ENCODE results near the gene MST1. TPM values are rescaled to one million over a fixed set of nuclear protein-coding genes. Genes with fewer than 3 reads are reported as not detected.

Gene MST1
- total RNA-seq, 1 experiment from 2014 or later = 1.7 TPM

DNA sequence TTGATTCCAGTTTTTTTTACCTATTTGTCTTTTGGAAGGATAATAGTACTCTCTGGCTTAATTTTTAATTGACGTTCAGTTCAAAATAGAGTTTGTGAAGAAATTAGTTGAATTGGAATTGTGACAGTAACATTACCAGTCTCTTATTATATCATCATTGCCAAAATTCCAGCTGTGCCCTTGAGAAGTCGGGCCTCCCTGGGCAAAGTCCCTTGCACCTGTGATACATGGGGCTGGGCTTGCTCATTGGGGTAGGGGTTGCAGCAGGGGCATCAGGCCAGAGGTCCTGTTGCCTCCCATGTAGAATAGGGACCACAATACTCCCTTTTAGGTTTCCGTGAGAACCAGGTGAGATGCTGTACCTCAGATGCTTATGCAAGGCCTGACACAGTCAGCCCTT lies 43.0 kb downstream of the MST1 start:
- no peak overlapping the region for H2AFZ ChIP-seq (ENCODE audit: low read length)
- no peaks in the 10 kb centered on the region for H3K79me2 ChIP-seq (ENCODE audit: low read length)
- H3K9ac ChIP-seq (ENCODE audit: low read length) = no peak overlapping the region
- BruUV-seq (replicated peaks) = no TSS peak
- no peaks in the 10 kb centered on the region for H3F3A ChIP-seq (ENCODE audit: low read length, unreplicated experiment)
- ATAC-seq = no peak
- intact Hi-C loops (cut with micrococcal nuclease) = no loop called here
- ChIA-PET CTCF (no interaction called here), POLR2A (ENCODE audit: unreplicated experiment) (no interaction called here)
- no peaks in the 10 kb centered on the region for H3K27me3 ChIP-seq (ENCODE audit: low read length)
- no peak overlapping the region for H3K4me2 ChIP-seq (ENCODE audit: low read length)
- H3K4me3 ChIP-seq (ENCODE audit: low read length) = no peak overlapping the region
- H3K36me3 ChIP-seq (ENCODE audit: low read depth, low read length) = no peaks in the 10 kb centered on the region
- no peaks in the 10 kb centered on the region for H3K9me3 ChIP-seq (ENCODE audit: low read length)
- H3K4me1 ChIP-seq (ENCODE audit: insufficient read depth, low read length) = peaks cover 5% of the 10 kb centered on the region; the same call in 1 of the 2 replicates
- no peak overlapping the region for H3K27ac ChIP-seq (ENCODE audit: low read length)
- no peaks in the 10 kb centered on the region for H3K9me2 ChIP-seq (replicated peaks; ENCODE audit: low read length)
- TF ChIP-seq EZH2 (IDR thresholded peaks at IDR 0.05; ENCODE audit: low read length, unreplicated experiment) (no peak), EZH2phosphoT487 (IDR thresholded peaks at IDR 0.05; ENCODE audit: borderline replicate concordance, low read length) (no peak)
- TF ChIP-seq, protein P1, sequence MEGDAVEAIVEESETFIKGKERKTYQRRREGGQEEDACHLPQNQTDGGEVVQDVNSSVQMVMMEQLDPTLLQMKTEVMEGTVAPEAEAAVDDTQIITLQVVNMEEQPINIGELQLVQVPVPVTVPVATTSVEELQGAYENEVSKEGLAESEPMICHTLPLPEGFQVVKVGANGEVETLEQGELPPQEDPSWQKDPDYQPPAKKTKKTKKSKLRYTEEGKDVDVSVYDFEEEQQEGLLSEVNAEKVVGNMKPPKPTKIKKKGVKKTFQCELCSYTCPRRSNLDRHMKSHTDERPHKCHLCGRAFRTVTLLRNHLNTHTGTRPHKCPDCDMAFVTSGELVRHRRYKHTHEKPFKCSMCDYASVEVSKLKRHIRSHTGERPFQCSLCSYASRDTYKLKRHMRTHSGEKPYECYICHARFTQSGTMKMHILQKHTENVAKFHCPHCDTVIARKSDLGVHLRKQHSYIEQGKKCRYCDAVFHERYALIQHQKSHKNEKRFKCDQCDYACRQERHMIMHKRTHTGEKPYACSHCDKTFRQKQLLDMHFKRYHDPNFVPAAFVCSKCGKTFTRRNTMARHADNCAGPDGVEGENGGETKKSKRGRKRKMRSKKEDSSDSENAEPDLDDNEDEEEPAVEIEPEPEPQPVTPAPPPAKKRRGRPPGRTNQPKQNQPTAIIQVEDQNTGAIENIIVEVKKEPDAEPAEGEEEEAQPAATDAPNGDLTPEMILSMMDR (conservative IDR thresholded peaks at IDR 0.05; ENCODE audit: low read depth, low read length) = no peak
- H4K20me1 ChIP-seq (ENCODE audit: low read length) = no peaks in the 10 kb centered on the region
- no peak for DNase-seq

DNA sequence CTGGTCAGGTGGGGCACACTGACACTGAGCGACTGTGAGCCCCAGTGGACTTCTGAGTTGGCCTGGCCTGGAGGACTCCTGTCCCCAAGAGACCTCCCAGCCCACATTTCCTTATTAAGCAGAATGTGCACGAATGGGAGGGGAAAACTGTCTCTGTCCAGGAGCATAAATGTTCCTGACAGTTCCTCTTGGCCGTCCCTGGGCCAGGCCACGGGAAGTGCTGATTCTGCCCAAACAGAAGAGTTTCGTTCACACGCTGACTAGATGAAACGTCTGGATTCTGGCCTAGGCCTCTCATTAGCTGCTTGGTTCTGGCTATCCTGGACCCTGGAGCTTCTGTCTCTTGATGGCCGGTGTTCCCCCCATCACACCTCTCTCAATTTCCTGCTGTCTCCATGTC lies 44.6 kb downstream of the MST1 start:
- Histone ChIP-seq H3K36me3 (ENCODE audit: low read depth, low read length) (no peaks in the 10 kb centered on the region), H3K4me1 (ENCODE audit: insufficient read depth, low read length) (peaks cover 5% of the 10 kb centered on the region; the same call in 1 of the 2 replicates), H3K9ac (ENCODE audit: low read length) (no peak overlapping the region), H4K20me1 (ENCODE audit: low read length) (no peaks in the 10 kb centered on the region), H3K9me3 (ENCODE audit: low read length) (no peaks in the 10 kb centered on the region), H2AFZ (ENCODE audit: low read length) (no peak overlapping the region), H3K27ac (ENCODE audit: low read length) (no peak overlapping the region), H3F3A (ENCODE audit: low read length, unreplicated experiment) (no peaks in the 10 kb centered on the region), H3K4me2 (ENCODE audit: low read length) (no peak overlapping the region), H3K4me3 (ENCODE audit: low read length) (no peak overlapping the region), H3K27me3 (ENCODE audit: low read length) (no peaks in the 10 kb centered on the region), H3K79me2 (ENCODE audit: low read length) (no peaks in the 10 kb centered on the region), H3K9me2 (replicated peaks; ENCODE audit: low read length) (no peaks in the 10 kb centered on the region)
- POLR2A ChIA-PET (ENCODE audit: unreplicated experiment) = no interaction called here
- DNase-seq (no peak), ATAC-seq (no peak)
- TF ChIP-seq, protein P1 (conservative IDR thresholded peaks at IDR 0.05; ENCODE audit: low read depth, low read length) = no peak
- CTCF ChIA-PET = no interaction called here
- no TSS peak for BruUV-seq (replicated peaks)
- intact Hi-C loops (cut with micrococcal nuclease) = no loop called here

DNA sequence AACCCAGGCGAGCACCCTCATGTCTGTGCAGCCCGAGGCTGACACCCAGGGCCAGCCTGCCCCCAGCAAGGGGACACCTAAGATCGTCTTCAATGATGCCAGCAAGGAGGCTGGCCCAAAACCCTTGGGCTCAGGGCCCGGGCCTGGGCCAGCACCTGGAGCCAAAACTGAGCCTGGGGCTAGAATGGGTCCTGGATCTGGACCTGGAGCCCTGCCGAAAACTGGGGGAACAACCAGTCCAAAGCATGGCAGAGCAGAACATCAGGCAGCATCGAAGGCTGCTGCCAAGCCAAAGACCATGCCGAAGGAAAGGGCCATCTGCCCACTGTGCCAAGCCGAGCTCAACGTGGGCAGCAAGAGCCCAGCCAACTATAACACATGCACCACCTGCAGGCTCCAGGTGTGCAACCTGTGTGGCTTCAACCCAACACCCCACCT lies 46.5 kb downstream of the MST1 start:
- no peak overlapping the region for H3K9ac ChIP-seq (ENCODE audit: low read length)
- H3F3A ChIP-seq (ENCODE audit: low read length, unreplicated experiment) = no peaks in the 10 kb centered on the region
- peaks cover 10% of the 10 kb centered on the region for H3K4me1 ChIP-seq (ENCODE audit: insufficient read depth, low read length)
- no peak overlapping the region for H3K4me2 ChIP-seq (ENCODE audit: low read length)
- H3K27ac ChIP-seq (ENCODE audit: low read length) = no peak overlapping the region
- H4K20me1 ChIP-seq (ENCODE audit: low read length) = no peaks in the 10 kb centered on the region
- no peaks in the 10 kb centered on the region for H3K9me3 ChIP-seq (ENCODE audit: low read length)
- H3K36me3 ChIP-seq (ENCODE audit: low read depth, low read length) = no peaks in the 10 kb centered on the region
- H2AFZ ChIP-seq (ENCODE audit: low read length) = no peak overlapping the region
- no peaks in the 10 kb centered on the region for H3K9me2 ChIP-seq (replicated peaks; ENCODE audit: low read length)
- ChIA-PET POLR2A (ENCODE audit: unreplicated experiment) (no interaction called here), CTCF (no interaction called here)
- ATAC-seq (no peak), DNase-seq (no peak)
- TF ChIP-seq EZH2 (IDR thresholded peaks at IDR 0.05; ENCODE audit: low read length, unreplicated experiment) = no peak
- TF ChIP-seq, protein P1 (conservative IDR thresholded peaks at IDR 0.05; ENCODE audit: low read depth, low read length) = no peak
- TF ChIP-seq EZH2phosphoT487 (IDR thresholded peaks at IDR 0.05; ENCODE audit: borderline replicate concordance, low read length) = no peak
- no peaks in the 10 kb centered on the region for H3K79me2 ChIP-seq (ENCODE audit: low read length)
- BruUV-seq (replicated peaks) = no TSS peak
- H3K4me3 ChIP-seq (ENCODE audit: low read length) = no peak overlapping the region
- intact Hi-C loops (cut with micrococcal nuclease) = no loop called here
- H3K27me3 ChIP-seq (ENCODE audit: low read length) = no peaks in the 10 kb centered on the region
